DMS114 treated with DMSO at 0.1 percent for 48 hours (cell line): Measurements from ENCODE around the gene RALGPS2.

Source experiments
- DNase-seq: peaks from one replicate; lab custom pipeline; 2025; ENCODE audit not compliant: unreplicated experiment; lab: John Stamatoyannopoulos, UW

The RALGPS2 gene

GRCh38 chr1:178912597-178912996 lies 187.6 kb downstream of the RALGPS2 start:
- no peak for DNase-seq

GRCh38 chr1:178916448-178917174 lies 191.6 kb downstream of the RALGPS2 start:
- DNase-seq = no peak

- no peak for DNase-seq
Measured at GRCh38 chr1:178918308-178918707, 193.3 kb downstream of the RALGPS2 start.

- DNase-seq = no peak
Measured at GRCh38 chr1:178918955-178919354, 193.9 kb downstream of the RALGPS2 start.

- DNase-seq = no peak
Measured at GRCh38 chr1:178919581-178919980, 194.5 kb downstream of the RALGPS2 start.

- DNase-seq = no peak
Measured at GRCh38 chr1:178921499-178921898, 196.5 kb downstream of the RALGPS2 start.

GRCh38 chr1:178923512-178923911 lies 198.5 kb downstream of the RALGPS2 start:
- no peak for DNase-seq

- no peak for DNase-seq
Measured at GRCh38 chr1:178926046-178926445, 201.0 kb downstream of the RALGPS2 start.

- no peak for DNase-seq
Measured at GRCh38 chr1:178927003-178927402, 202.0 kb downstream of the RALGPS2 start.

- no peak for DNase-seq
Measured at GRCh38 chr1:178928041-178928440, 203.0 kb downstream of the RALGPS2 start.

GRCh38 chr1:178928976-178929375 lies 203.9 kb downstream of the RALGPS2 start:
- DNase-seq = no peak

GRCh38 chr1:178931858-178932551 lies 207.0 kb downstream of the RALGPS2 start:
- DNase-seq = no peak

- DNase-seq = no peak
Measured at GRCh38 chr1:178932552-178932906, 207.5 kb downstream of the RALGPS2 start.

GRCh38 chr1:178933105-178933561 lies 208.1 kb downstream of the RALGPS2 start:
- DNase-seq = no peak

GRCh38 chr1:178933709-178934490 lies 208.9 kb downstream of the RALGPS2 start:
- DNase-seq = no peak

- no peak for DNase-seq
Measured at GRCh38 chr1:178934546-178934945, 209.5 kb downstream of the RALGPS2 start.

GRCh38 chr1:178935610-178936009 lies 210.6 kb downstream of the RALGPS2 start:
- no peak for DNase-seq

GRCh38 chr1:178937695-178938094 lies 212.7 kb downstream of the RALGPS2 start:
- DNase-seq = no peak

- DNase-seq = no peak
Measured at GRCh38 chr1:178938101-178938958, 213.3 kb downstream of the RALGPS2 start.

- no peak for DNase-seq
Measured at GRCh38 chr1:178938959-178939317, 213.9 kb downstream of the RALGPS2 start.
